ENCODE results near the gene FCHSD2.
A peak's percentile ranks its signal among the peaks of the same experiment; 100 is the strongest.

Gene FCHSD2

DNA sequence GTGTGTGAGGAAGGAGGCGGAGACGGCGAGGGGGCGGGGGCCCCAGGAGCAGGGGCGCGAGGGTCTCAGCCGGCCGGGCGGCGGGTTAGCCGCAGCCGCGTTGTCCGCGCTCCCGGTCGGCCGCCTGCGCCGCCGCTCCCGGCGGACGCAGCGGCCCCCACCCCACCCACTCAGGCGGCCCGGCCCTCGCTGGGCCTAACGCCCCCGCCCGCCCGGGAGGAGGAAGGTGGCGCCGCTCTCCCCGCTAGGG is at the start of gene FCHSD2:
TSS of gene FCHSD2 (minus strand) at position 191 of the 250 bp plus-strand sequence. CDS start 441 bp downstream, outside the sequence.
- DNase-seq (ENCODE audit: low spot score), result no peak
- TF ChIP-seq, protein P1, sequence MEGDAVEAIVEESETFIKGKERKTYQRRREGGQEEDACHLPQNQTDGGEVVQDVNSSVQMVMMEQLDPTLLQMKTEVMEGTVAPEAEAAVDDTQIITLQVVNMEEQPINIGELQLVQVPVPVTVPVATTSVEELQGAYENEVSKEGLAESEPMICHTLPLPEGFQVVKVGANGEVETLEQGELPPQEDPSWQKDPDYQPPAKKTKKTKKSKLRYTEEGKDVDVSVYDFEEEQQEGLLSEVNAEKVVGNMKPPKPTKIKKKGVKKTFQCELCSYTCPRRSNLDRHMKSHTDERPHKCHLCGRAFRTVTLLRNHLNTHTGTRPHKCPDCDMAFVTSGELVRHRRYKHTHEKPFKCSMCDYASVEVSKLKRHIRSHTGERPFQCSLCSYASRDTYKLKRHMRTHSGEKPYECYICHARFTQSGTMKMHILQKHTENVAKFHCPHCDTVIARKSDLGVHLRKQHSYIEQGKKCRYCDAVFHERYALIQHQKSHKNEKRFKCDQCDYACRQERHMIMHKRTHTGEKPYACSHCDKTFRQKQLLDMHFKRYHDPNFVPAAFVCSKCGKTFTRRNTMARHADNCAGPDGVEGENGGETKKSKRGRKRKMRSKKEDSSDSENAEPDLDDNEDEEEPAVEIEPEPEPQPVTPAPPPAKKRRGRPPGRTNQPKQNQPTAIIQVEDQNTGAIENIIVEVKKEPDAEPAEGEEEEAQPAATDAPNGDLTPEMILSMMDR (IDR thresholded peaks at IDR 0.05; ENCODE audit: extremely low read depth, missing control alignments), result no peak

DNA sequence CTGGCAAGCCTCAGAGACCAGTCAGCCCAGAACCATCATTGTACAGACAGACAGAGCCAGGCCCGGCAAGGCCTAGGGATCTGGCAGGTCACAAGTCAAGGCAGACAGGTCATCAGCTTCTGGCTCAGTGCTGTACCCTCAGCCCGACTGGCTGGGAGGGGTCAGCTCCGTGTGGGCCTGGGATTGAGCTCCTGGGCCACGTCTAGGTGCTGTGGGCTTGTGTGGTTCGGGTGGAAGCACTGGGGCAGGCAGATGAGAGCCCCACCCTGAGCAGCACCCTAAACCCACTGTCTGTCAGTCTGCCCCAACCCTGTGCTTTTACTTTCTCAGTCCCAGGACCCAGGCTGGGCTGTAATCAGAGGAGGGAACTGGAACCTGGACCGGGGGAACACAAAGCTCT is 49.0 kb upstream of the FCHSD2 start:
- TF ChIP-seq, protein P1 (IDR thresholded peaks at IDR 0.05; ENCODE audit: extremely low read depth, missing control alignments), result no peak
- DNase-seq (ENCODE audit: low spot score), result no peak

DNA sequence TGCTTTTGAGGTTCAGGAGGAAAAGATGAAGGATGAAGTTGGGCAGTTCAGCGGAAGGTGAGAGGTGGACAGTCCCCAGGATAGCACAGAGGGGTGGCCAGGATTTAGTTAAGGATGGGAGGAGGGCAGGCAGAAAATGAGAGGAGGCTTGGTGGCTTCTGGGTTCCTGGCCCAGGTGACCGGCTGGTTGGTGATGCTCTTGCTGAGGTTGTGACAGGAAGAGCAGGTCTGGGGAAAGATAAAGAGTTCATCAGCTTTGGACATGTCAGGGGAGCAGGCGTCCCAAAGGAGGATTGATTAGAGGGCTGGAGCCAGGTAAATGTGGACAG is 48.4 kb upstream of the FCHSD2 start:
- no peak for DNase-seq (ENCODE audit: low spot score)
- TF ChIP-seq, protein P1 (IDR thresholded peaks at IDR 0.05; ENCODE audit: extremely low read depth, missing control alignments), result no peak

DNA sequence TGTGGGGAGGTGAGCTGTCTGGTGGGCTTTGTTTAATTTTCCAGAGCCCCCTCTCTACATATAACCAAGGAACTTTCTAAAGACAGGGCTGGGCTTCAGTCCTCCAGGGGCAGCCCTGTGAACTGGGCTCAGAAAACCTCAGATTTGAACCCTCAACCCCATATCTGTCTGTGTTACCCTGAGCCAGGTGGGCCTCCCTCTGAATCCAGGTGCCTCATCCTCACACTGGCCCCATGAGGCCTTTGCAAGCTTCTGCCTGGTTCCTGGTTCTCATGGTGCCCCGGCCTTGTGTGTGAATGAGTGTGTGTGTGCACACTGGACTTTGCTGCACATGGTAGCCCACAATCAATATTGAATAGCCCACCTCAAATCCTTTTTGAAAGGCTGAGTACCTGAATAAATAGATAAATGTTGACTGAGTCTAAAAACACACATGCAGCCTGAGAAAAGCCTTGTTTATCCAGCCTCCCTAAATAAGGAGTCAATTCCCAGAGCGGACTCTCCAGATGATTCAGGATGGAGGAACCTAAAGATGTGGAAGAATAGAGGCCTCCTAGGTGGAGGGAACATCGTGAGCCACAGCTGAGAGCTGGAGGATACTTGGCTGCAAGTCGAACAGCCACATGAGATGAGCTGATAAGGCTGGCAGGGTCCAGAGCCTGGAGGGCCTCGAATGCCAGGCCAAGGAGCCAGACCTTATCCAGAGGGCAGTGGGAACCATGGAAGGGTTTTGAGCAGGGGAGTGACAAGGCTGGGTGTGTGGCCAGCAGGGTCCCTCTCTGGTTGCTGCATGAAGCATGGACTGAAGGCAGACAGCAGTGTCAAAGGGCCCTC is 47.8 kb upstream of the FCHSD2 start:
- TF ChIP-seq, protein P1 (IDR thresholded peaks at IDR 0.05; ENCODE audit: extremely low read depth, missing control alignments), result no peak
- no peak for DNase-seq (ENCODE audit: low spot score)

DNA sequence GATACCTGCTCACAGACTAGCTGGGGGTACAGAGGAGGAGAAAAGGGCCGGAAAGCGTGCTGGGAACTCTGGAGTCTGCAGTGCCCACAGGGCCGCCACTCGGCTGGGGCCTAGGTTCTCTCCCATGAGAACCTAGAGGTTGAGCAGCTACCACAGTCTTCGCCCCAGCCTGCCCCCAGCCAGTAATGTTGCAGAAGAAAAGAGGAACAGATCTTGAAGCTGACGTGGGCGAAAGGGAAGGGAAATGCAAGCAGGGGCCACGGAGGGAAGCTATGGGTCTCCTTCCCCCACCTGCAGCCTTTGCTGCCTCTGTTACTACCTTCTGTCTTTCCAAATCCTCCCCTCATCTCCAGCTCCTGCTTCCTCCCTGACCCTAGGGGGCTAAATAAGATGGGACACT is 47.2 kb upstream of the FCHSD2 start:
- TF ChIP-seq, protein P1 (IDR thresholded peaks at IDR 0.05; ENCODE audit: extremely low read depth, missing control alignments), result no peak
- DNase-seq (ENCODE audit: low spot score), result peak; percentile 55

DNA sequence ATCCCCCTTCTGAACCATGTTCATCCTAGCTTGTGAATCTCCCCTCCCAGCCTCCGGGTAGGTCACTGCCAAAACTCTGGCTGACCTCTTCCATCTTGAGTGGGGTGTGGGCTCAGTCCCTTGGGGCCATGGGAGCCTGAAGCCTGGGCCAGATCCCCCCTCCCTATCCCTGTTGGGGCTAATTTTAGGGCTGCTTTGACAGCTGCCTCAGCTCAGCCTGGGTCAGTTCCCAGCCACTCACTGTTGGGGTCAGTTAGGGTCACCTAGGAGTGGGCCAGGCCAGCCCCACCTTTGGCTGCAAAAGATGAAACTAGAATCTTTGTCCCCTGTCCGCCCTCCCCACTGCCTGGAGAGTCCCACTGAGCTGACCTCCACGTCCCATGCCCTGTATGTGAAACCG is 46.2 kb upstream of the FCHSD2 start:
- no peak for DNase-seq (ENCODE audit: low spot score)
- TF ChIP-seq, protein P1 (IDR thresholded peaks at IDR 0.05; ENCODE audit: extremely low read depth, missing control alignments), result no peak

DNA sequence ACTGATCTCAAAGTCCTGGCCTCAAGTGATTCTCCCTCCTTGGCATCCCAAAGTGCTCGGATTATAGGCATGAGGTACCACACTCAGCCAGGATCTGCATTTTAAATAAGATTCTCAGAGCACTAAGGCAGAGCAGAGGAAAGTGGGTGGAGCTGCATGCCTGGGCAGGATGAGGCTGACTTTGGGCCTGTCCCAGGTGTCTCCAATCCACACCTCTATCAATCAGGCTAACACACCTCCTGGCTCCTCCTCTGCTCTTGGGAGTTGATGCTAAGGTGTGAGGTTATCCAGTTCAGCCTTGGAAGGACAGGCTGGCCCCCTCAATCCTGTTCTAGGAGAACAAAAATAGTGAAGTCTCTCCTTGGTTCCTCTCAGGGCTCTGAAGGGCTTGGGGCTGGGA is 45.7 kb upstream of the FCHSD2 start:
- TF ChIP-seq, protein P1 (IDR thresholded peaks at IDR 0.05; ENCODE audit: extremely low read depth, missing control alignments), result no peak
- DNase-seq (ENCODE audit: low spot score), result no peak

Data from GM20000 (cell line).